NOMO-1 treated with DMSO at 0.1 percent for 48 hours (cell line): Measurements from ENCODE around the gene FCHSD2.
"Not testable (repeated sequence)": the region's sequence is repeated elsewhere in the genome, so short reads cannot be mapped to it uniquely, and the experiment has no call there.

Source experiments
- DNase-seq: peaks from one replicate; lab custom pipeline; 2025; ENCODE audit not compliant: unreplicated experiment; lab: John Stamatoyannopoulos, UW

The FCHSD2 gene

GRCh38 chr11:73126804-73127480 lies 15.2 kb downstream of the FCHSD2 start:
- DNase-seq = no peak

- no peak for DNase-seq
These were observed 17.3 kb downstream of the FCHSD2 start for GRCh38 chr11:73124800-73125199.

- DNase-seq = not testable (repeated sequence)
These were observed 18.2 kb downstream of the FCHSD2 start for GRCh38 chr11:73123892-73124291.

DNA sequence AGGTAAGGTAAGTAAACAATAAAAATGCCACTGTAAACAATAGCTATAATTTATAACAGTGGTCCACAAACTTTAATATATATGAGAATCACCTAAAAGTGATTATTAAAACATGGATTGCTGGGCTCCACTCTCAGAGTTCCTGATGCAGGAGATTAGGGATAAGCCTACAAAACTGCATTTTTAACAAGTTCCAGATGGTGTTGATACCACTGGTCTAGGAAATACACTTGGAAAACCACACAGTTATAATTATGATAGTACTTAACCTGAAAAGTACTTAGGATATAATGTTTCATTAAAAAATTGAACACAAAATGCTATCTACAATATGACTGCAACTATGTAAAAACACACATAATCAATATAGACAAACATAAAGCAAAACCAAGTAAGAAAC lies 20.4 kb downstream of the FCHSD2 start:
- DNase-seq = no peak

- peak; percentile 53 for DNase-seq
These were observed 25.0 kb downstream of the FCHSD2 start for GRCh38 chr11:73117071-73117470.

- peak; percentile 63 for DNase-seq
These were observed 25.5 kb downstream of the FCHSD2 start for GRCh38 chr11:73116636-73117035.

- no peak for DNase-seq
These were observed 27.3 kb downstream of the FCHSD2 start for GRCh38 chr11:73114835-73115220.

GRCh38 chr11:73114110-73114834 lies 27.8 kb downstream of the FCHSD2 start:
- DNase-seq = no peak

DNA sequence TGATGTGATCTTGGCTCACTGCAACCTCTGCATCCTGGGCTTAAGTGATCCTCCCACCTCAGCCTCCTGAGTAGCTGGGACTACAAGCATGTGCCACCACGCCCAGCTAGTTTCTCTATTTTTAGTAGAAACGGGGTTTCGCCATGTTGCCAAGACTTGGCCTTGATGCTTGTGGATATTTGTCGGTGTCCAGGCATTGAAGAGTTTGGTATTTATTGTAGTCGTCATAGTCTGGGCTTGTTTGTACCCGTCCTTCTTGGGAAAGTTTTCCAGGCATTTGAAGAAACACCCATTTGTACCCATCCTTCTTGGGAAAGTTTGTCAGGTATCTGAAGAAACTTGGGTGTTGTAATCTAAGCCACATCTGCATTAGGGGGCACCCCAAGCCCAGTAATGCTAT lies 28.7 kb downstream of the FCHSD2 start:
- no peak for DNase-seq

- DNase-seq = no peak
These were observed 34.5 kb downstream of the FCHSD2 start for GRCh38 chr11:73107597-73107996.

- DNase-seq = peak; percentile 2
These were observed 35.8 kb downstream of the FCHSD2 start for GRCh38 chr11:73106347-73106746.

DNA sequence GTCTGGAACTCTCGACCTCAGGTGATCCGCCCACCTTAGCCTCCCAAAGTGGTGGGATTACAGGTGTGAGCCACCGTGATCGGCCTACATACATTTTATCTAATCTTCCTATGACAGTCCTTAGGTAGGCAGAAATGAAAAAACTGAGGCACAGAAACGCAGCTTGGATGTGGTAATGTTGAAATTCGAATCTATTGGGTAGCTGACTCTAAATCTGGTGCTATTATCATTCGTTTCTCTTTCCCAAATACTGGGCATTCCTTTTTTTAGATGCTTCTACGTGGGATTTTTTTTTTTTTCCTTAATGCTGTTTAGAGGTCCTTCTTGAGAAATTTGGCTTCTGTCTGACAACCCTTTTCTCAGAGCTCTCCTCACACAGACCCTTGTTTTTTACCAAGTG lies 41.5 kb downstream of the FCHSD2 start:
- DNase-seq = no peak

- no peak for DNase-seq
These were observed 42.4 kb downstream of the FCHSD2 start for GRCh38 chr11:73099512-73100266.

DNA sequence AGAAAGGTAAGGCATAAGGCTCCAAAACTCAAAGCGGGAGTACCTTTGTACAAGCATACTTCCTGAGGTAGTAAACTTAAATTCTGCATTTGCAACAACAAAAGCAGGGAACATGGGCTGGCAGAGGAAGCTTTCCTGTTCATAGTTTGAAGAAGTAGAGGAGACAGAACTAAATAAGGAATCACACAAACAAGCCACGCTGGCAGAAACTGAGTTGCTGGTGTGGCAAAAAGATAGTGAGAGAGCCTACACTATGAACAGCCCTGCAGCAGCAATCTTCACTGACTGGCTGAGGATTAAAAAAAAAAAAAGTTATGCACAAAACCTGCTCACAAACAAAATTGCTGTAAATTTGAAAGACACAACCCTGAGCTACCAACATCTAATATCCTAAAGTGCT lies 46.5 kb downstream of the FCHSD2 start:
- no peak for DNase-seq

- DNase-seq = no peak
These were observed 50.4 kb downstream of the FCHSD2 start for GRCh38 chr11:73091521-73092305.

- peak; percentile 67 for DNase-seq
These were observed 54.4 kb downstream of the FCHSD2 start for GRCh38 chr11:73087730-73088129.

GRCh38 chr11:73085189-73085875 lies 56.8 kb downstream of the FCHSD2 start:
- peak; percentile 71 for DNase-seq

DNA sequence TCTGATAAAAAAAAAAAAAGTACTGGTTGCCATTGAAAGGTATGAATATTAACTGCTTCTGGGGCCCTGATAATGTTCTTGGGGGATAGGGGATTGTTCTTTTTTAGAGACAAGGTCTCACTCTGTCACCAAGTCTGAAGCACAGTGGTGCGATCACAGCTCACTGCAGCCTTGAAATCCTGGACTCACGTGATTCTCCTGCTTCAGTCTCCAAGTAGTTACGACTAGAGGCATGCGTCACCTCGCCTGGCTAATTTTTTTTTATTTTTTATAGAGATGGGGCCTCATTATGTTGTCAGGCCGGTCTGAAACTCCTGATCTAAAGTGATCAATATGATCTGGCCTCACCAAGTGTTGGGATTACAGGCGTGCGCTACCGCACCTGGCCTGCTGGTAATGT lies 63.5 kb downstream of the FCHSD2 start:
- no peak for DNase-seq

GRCh38 chr11:73077454-73077853 lies 64.7 kb downstream of the FCHSD2 start:
- DNase-seq = no peak

GRCh38 chr11:73074319-73074718 lies 67.8 kb downstream of the FCHSD2 start:
- DNase-seq = no peak
